Gastrocnemius medialis (tissue), 4 donors: Measurements from ENCODE around the gene APOH.

Source experiments
- POLR2A ChIP-seq, 2 donors: fragments of 450-650 bp; IDR thresholded peaks; one replicate each; pipeline ENCODE4 v1.6.1; 2017; ENCODE audit warnings: antibody characterized with exemption in 2 of 2, mild to moderate bottlenecking in 2 of 2, moderate library complexity in 2 of 2
- TF ChIP-seq, protein P1 (sequence below), 5 experiments: fragments of 450-650 bp in 3 of 5; fragments of 200-600 bp in 2 of 5; sonication (generic) in 2 of 5; IDR thresholded peaks in 4 of 5; conservative IDR thresholded peaks in 1 of 5; 1 replicate in 4 of 5; 2 replicates in 1 of 5; pipeline ENCODE4 v1.5.1; 2016 to 2019; ENCODE audit warnings: antibody characterized with exemption in 5 of 5, mild to moderate bottlenecking in 3 of 5, moderate library complexity in 3 of 5

DNA sequence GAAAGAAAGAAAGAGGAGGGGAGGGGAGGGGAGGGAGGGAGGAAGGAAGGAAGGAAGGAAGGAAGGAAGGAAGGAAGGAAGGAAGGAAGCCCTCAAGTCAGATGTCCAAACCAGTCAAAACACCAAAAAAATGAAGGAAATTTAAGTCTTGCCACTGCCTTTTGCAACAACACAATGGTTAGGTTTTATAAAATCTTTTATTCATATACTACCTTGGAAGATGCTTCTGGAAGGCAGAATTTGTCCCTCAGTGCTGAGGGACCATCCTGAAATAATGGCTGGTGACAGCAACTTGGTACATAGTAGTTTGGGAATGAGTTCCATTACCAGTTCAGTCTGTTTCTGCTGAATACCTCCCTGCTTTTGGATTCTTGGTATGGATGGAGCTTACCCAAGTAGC lies 7.9 kb downstream of the APOH start:
- TF ChIP-seq, protein P1, sequence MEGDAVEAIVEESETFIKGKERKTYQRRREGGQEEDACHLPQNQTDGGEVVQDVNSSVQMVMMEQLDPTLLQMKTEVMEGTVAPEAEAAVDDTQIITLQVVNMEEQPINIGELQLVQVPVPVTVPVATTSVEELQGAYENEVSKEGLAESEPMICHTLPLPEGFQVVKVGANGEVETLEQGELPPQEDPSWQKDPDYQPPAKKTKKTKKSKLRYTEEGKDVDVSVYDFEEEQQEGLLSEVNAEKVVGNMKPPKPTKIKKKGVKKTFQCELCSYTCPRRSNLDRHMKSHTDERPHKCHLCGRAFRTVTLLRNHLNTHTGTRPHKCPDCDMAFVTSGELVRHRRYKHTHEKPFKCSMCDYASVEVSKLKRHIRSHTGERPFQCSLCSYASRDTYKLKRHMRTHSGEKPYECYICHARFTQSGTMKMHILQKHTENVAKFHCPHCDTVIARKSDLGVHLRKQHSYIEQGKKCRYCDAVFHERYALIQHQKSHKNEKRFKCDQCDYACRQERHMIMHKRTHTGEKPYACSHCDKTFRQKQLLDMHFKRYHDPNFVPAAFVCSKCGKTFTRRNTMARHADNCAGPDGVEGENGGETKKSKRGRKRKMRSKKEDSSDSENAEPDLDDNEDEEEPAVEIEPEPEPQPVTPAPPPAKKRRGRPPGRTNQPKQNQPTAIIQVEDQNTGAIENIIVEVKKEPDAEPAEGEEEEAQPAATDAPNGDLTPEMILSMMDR (IDR thresholded peaks at IDR 0.05 in 4 of 5, conservative IDR thresholded peaks at IDR 0.05 in 1 of 5), result no peak
- no peak for TF ChIP-seq POLR2A (IDR thresholded peaks at IDR 0.05)
